HepG2 (cell line): ENCODE data around the gene LMAN1L. TPM values are rescaled to one million over a fixed set of nuclear protein-coding genes. Genes with fewer than 3 reads are reported as not detected.

ENCODE experiments used
- KIAA2018 ChIP-seq: sonication (generic); formaldehyde crosslinking; IDR thresholded peaks from 2 replicates; pipeline ENCODE4 v1.5.0; 2020; ENCODE audit warnings: mild to moderate bottlenecking, missing genetic modification reagents, borderline replicate concordance
- KLF9 ChIP-seq: IDR thresholded peaks from 2 replicates; pipeline ENCODE4 v1.6.1; 2016; ENCODE audit warnings: low read depth
- MXI1 ChIP-seq: IDR thresholded peaks from 3 replicates; pipeline ENCODE4 v1.6.1; 2012; ENCODE audit warnings: low read depth, low read length, inconsistent platforms, borderline replicate concordance
- NFYB ChIP-seq: sonication (generic); formaldehyde crosslinking; IDR thresholded peaks from 2 replicates; pipeline ENCODE4 v1.4.0; 2020; ENCODE audit warnings: missing genetic modification reagents
- SAFB2 ChIP-seq: sonication (generic); formaldehyde crosslinking; IDR thresholded peaks from 2 replicates; pipeline ENCODE4 v1.5.1; 2020; ENCODE audit warnings: missing genetic modification reagents, low read depth, mild to moderate bottlenecking, borderline replicate concordance
- ZEB1 ChIP-seq: IDR thresholded peaks from 2 replicates; pipeline ENCODE4 v1.6.1; 2012; ENCODE audit warnings: mild to moderate bottlenecking, low read depth, inconsistent platforms; ENCODE audit not compliant: insufficient replicate concordance
- ZNF644 ChIP-seq: IDR thresholded peaks from 2 replicates; pipeline ENCODE4 v1.6.1; 2016; ENCODE audit warnings: low read depth
- polyA plus RNA-seq, 8 experiments: library from polyadenylated mRNA; depleted of rRNA in 3 of 8; stranded (reverse) in 7 of 8; unstranded in 1 of 8; fragments of >200 nt; fragmentation: Illumina TruSeq in 4 of 8; extraction: Trizol in 4 of 8; gene quantifications; 2 replicates each; pipeline versions ENCODE4 v1.2.1 to v1.2.3, GENCODE V29; 2011 to 2016; ENCODE audit warnings: low read depth in 4 of 8, missing spikeins in 1 of 8, mixed read lengths in 1 of 8; ENCODE audit not compliant: insufficient read depth in 1 of 8
- total RNA-seq, 5 experiments: library from RNA; depleted of rRNA; stranded (reverse); fragments of >200 nt; fragmentation: Illumina TruSeq; extraction: Trizol; gene quantifications; 2 replicates each; pipeline ENCODE4 v1.2.3, GENCODE V29; 2016; ENCODE audit warnings: low read depth in 1 of 5

The LMAN1L gene
- total and polyA plus RNA-seq, 2 of the 13 experiments (the other 11 are each of a cell fraction or from before 2014, with no cell fraction given) = not detected

GRCh38 chr15:74804935-74805334 lies 7.7 kb upstream of the LMAN1L start (continued):
- no peak for TF ChIP-seq KIAA2018 (CRISPR knock-in tag)
- no peak for TF ChIP-seq SAFB2
- TF ChIP-seq NFYB = no peak
- TF ChIP-seq ZNF644 (CRISPR knock-in tag) = no peak
- no peak for TF ChIP-seq MXI1
- TF ChIP-seq KLF9 = no peak
- TF ChIP-seq ZEB1 = no peak
